Kidney (tissue), 14 donors: Measurements from ENCODE around the gene EXOSC2. TPM values are rescaled to one million over a fixed set of nuclear protein-coding genes. Genes with fewer than 3 reads are reported as not detected.

ENCODE experiments used
- DNase-seq, 5 donors: peaks; one replicate each; pipeline ENCODE4 v3.0.0-alpha.2; 2013 to 2020
- FAIRE-seq: peaks from 2 replicates; lab custom pipeline; 2012; peaks lifted over from hg19 to GRCh38; lab: Jason Lieb, UNC
- H3K27ac ChIP-seq, 2 donors: one replicate each; pipeline ENCODE4 v1.7.0; 2013; ENCODE audit warnings: low read depth in 2 of 2, low read length in 2 of 2, inconsistent platforms in 1 of 2
- H3K27me3 ChIP-seq: one replicate; pipeline ENCODE4 v1.7.1; 2013; ENCODE audit warnings: low read length, inconsistent platforms; ENCODE audit not compliant: control insufficient read depth, insufficient read depth
- H3K36me3 ChIP-seq, 3 donors: one replicate each; pipeline versions ENCODE4 v1.7.0 to v1.7.1; 2013; ENCODE audit warnings: low read length in 3 of 3, control low read depth in 1 of 3, inconsistent platforms in 1 of 3; ENCODE audit not compliant: insufficient read depth in 3 of 3, control insufficient read depth in 2 of 3
- H3K4me1 ChIP-seq, 3 donors: one replicate each; pipeline versions ENCODE4 v1.7.0 to v1.7.1; 2013; ENCODE audit warnings: low read length in 3 of 3, inconsistent platforms in 1 of 3, low read depth in 1 of 3; ENCODE audit not compliant: control insufficient read depth in 2 of 3, insufficient read depth in 2 of 3
- H3K4me3 ChIP-seq, 3 donors: one replicate each; pipeline versions ENCODE4 v1.7.0 to v1.8.1; 2013; ENCODE audit warnings: low read length in 3 of 3, control low read depth in 1 of 3, inconsistent platforms in 1 of 3
- H3K9ac ChIP-seq, 3 donors: one replicate each; pipeline versions ENCODE4 v1.7.0 to v1.7.1; 2013; ENCODE audit warnings: low read length in 3 of 3, control low read depth in 1 of 3, inconsistent platforms in 1 of 3
- H3K9me3 ChIP-seq, 3 donors: one replicate each; pipeline versions ENCODE4 v1.7.0 to v1.7.1; 2013; ENCODE audit warnings: low read length in 3 of 3, control low read depth in 1 of 3, inconsistent platforms in 1 of 3; ENCODE audit not compliant: control insufficient read depth in 2 of 3, insufficient read depth in 1 of 3
- CTCF ChIP-seq: IDR thresholded peaks from 3 replicates; pipeline ENCODE4 v1.5.1; 2012; ENCODE audit warnings: mild to moderate bottlenecking, moderate library complexity, borderline replicate concordance; ENCODE audit not compliant: insufficient read depth; ENCODE audit errors: extremely low read depth
- intact Hi-C: fragments of 100-400 bp; cut with DNase I; formaldehyde crosslinking; loops from one replicate; pipeline ENCODE4 v1.11.1; 2022
- polyA plus RNA-seq: library from polyadenylated mRNA; stranded (reverse); fragments of 350-450 nt; fragmentation: Illumina TruSeq; extraction: RNeasy Lipid Tissue Mini Kit (QIAGEN cat#74804); gene quantifications from one replicate; pipeline ENCODE4 v1.2.3, GENCODE V29; 2014; ENCODE audit warnings: low read depth, low replicate concordance; ENCODE audit not compliant: insufficient read depth
- total RNA-seq: library from RNA; stranded (reverse); fragmentation: NEBNext Ultra II Directional; extraction: Animal tissue kit (Norgen Biotek cat#: 25700); gene quantifications from one replicate; pipeline ENCODE4 v1.2.1, GENCODE V29; 2021
- donor health status: control.
- donor health status: control.
- donor health status: control.
- donor health status: control.
- donor health status: control.
- donor health status: DM: yes; HTN: yes; CAD: no.
- donor health status: Normal renal cell carcinoma (clear cell type).

The EXOSC2 gene
- total and polyA plus RNA-seq, 2 donors from 2014 or later: 13.0 to 26.4 TPM

GRCh38 chr9:130696139-130696650, 2.6 kb downstream of the EXOSC2 start:
- Histone ChIP-seq H3K36me3 (peaks cover 6 to 23% (median 12%) of the 10 kb centered on the region in 3 donors), H3K4me3 (no peak overlapping the region), H3K9ac (no peak overlapping the region), H3K27ac (no peak overlapping the region), H3K9me3 (no peaks in the 10 kb centered on the region), H3K4me1 (peaks cover 0 to 7% (median 4%) of the 10 kb centered on the region in 3 donors), H3K27me3 (no peaks in the 10 kb centered on the region)
- no peak for TF ChIP-seq CTCF
- DNase-seq (no peak), FAIRE-seq (no peak)
- intact Hi-C loops: no loop called here

GRCh38 chr9:130696996-130697395, 3.4 kb downstream of the EXOSC2 start:
- FAIRE-seq (no peak), DNase-seq (no peak)
- intact Hi-C loops: no loop called here
- Histone ChIP-seq H3K36me3 (peaks cover 6 to 23% (median 19%) of the 10 kb centered on the region in 3 donors), H3K4me1 (peaks cover 0 to 7% (median 4%) of the 10 kb centered on the region in 3 donors), H3K4me3 (no peak overlapping the region), H3K9me3 (no peaks in the 10 kb centered on the region), H3K9ac (no peak overlapping the region), H3K27me3 (no peaks in the 10 kb centered on the region), H3K27ac (no peak overlapping the region)
- no peak for TF ChIP-seq CTCF

- no peak overlapping the region for H3K9ac ChIP-seq
- H3K4me1 ChIP-seq: peaks cover 0 to 5% (median 0%) of the 10 kb centered on the region in 3 donors
- DNase-seq (no peak), FAIRE-seq (no peak)
- H3K9me3 ChIP-seq: no peaks in the 10 kb centered on the region
- H3K27ac ChIP-seq: no peak overlapping the region
- H3K27me3 ChIP-seq: no peaks in the 10 kb centered on the region
- intact Hi-C loops: no loop called here
- H3K4me3 ChIP-seq: no peak overlapping the region
- TF ChIP-seq CTCF: no peak
- peaks cover 13 to 32% (median 25%) of the 10 kb centered on the region in 3 donors for H3K36me3 ChIP-seq
Measured at GRCh38 chr9:130698514-130698913, 4.9 kb downstream of the EXOSC2 start.

GRCh38 chr9:130699047-130699446, 5.5 kb downstream of the EXOSC2 start:
- intact Hi-C loops: no loop called here
- no peak overlapping the region for H3K27ac ChIP-seq
- H3K4me1 ChIP-seq: peaks cover 0 to 4% (median 0%) of the 10 kb centered on the region in 3 donors
- H3K4me3 ChIP-seq: no peak overlapping the region
- H3K9ac ChIP-seq: no peak overlapping the region
- no peaks in the 10 kb centered on the region for H3K9me3 ChIP-seq
- no peak for TF ChIP-seq CTCF
- H3K27me3 ChIP-seq: no peaks in the 10 kb centered on the region
- no peak for DNase-seq
- peaks cover 14 to 37% (median 30%) of the 10 kb centered on the region in 3 donors for H3K36me3 ChIP-seq
- FAIRE-seq: no peak
